GM18870 (cell line): ENCODE data around the gene TNRC6C.
"Not testable (repeated sequence)": the region's sequence is repeated elsewhere in the genome, so short reads cannot be mapped to it uniquely, and the experiment has no call there.

Experiments
- ATAC-seq: cut with Tn5 transposase; IDR thresholded peaks from one replicate; pipeline ENCODE4 v1.9.1; 2021; ENCODE audit warnings: moderate library complexity; ENCODE audit not compliant: unreplicated experiment

TNRC6C gene

GRCh38 chr17:78110363-78111015, 152.0 kb downstream of the TNRC6C start:
- no peak for ATAC-seq

GRCh38 chr17:78111016-78111726, 152.7 kb downstream of the TNRC6C start:
- no peak for ATAC-seq

GRCh38 chr17:78111727-78112517, 153.4 kb downstream of the TNRC6C start:
- ATAC-seq = no peak

GRCh38 chr17:78112518-78113471, 154.3 kb downstream of the TNRC6C start:
- no peak for ATAC-seq

- ATAC-seq = no peak
Measured at GRCh38 chr17:78113804-78114785, 155.6 kb downstream of the TNRC6C start.

GRCh38 chr17:78114831-78115723, 156.6 kb downstream of the TNRC6C start:
- ATAC-seq = no peak

- not testable (repeated sequence) for ATAC-seq
Measured at GRCh38 chr17:78115803-78116202, 157.3 kb downstream of the TNRC6C start.

- ATAC-seq = no peak
Measured at GRCh38 chr17:78116411-78116810, 157.9 kb downstream of the TNRC6C start.

- ATAC-seq = no peak
Measured at GRCh38 chr17:78117027-78117981, 158.8 kb downstream of the TNRC6C start.

GRCh38 chr17:78118801-78119241, 160.3 kb downstream of the TNRC6C start:
- ATAC-seq = no peak

- ATAC-seq = no peak
Measured at GRCh38 chr17:78120537-78120936, 162.0 kb downstream of the TNRC6C start.

- no peak for ATAC-seq
Measured at GRCh38 chr17:78120971-78121800, 162.7 kb downstream of the TNRC6C start.

- no peak for ATAC-seq
Measured at GRCh38 chr17:78121801-78122215, 163.3 kb downstream of the TNRC6C start.

- no peak for ATAC-seq
Measured at GRCh38 chr17:78122216-78122930, 163.9 kb downstream of the TNRC6C start.

- no peak for ATAC-seq
Measured at GRCh38 chr17:78122931-78123249, 164.4 kb downstream of the TNRC6C start.
